Activated CD8-positive, alpha-beta T cell treated with anti-CD3 and anti-CD28 coated beads for 36 hours (primary cell): ENCODE results near the gene RFLNA. TPM values are rescaled to one million over a fixed set of nuclear protein-coding genes. Genes with fewer than 3 reads are reported as not detected.

Experiments used
- ATAC-seq: fragments of 200-7000 bp; cut with Tn5 transposase; one replicate; pipeline ENCODE4 v1.10.0; 2021; ENCODE audit warnings: mild to moderate bottlenecking, moderate library complexity
- CTCF ChIA-PET: fragments of 350-600 bp; sonication (Branson Sonifier 250); formaldehyde crosslinking; loops from one replicate; lab custom pipeline; 2021; ENCODE audit warnings: antibody characterized with exemption; lab: Charles Lee
- POLR2A ChIA-PET: fragments of 350-600 bp; sonication (Branson Sonifier 250); formaldehyde crosslinking; loops from one replicate; lab custom pipeline; 2021; ENCODE audit warnings: antibody characterized with exemption; lab: Charles Lee
- DNase-seq: peaks from one replicate; pipeline ENCODE4 v3.0.0-alpha.2; 2020
- H3K27ac Mint-ChIP-seq: one replicate; pipeline ENCODE4 v1.8.0; 2021; ENCODE audit warnings: mild to moderate bottlenecking, mixed read lengths
- H3K27me3 Mint-ChIP-seq: one replicate; pipeline ENCODE4 v1.8.0; 2021; ENCODE audit warnings: mixed read lengths
- H3K36me3 Mint-ChIP-seq: one replicate; pipeline ENCODE4 v1.8.0; 2021; ENCODE audit warnings: low read depth, mixed read lengths
- H3K4me1 Mint-ChIP-seq: one replicate; pipeline ENCODE4 v1.8.0; 2021; ENCODE audit warnings: low read depth, mixed read lengths
- H3K4me3 Mint-ChIP-seq: one replicate; pipeline ENCODE4 v1.8.0; 2021; ENCODE audit warnings: mild to moderate bottlenecking, moderate library complexity, mixed read lengths
- H3K9me3 Mint-ChIP-seq: one replicate; pipeline ENCODE4 v1.8.0; 2021; ENCODE audit warnings: mixed read lengths
- CTCF ChIP-seq: fragments of 200-600 bp; IDR thresholded peaks from one replicate; pipeline ENCODE4 v1.8.0; 2022; ENCODE audit warnings: antibody characterized with exemption, mild to moderate bottlenecking
- intact Hi-C: fragments of 100-400 bp; cut with micrococcal nuclease; formaldehyde crosslinking; loops from one replicate; pipeline ENCODE4 v1.10.0; 2022
- total RNA-seq, 2 experiments: library from RNA; stranded (reverse); gene quantifications; one replicate each; pipeline ENCODE4 v1.2.3, GENCODE V29; 2021

Gene RFLNA
- total RNA-seq, 2 experiments from 2014 or later, result not detected

DNA sequence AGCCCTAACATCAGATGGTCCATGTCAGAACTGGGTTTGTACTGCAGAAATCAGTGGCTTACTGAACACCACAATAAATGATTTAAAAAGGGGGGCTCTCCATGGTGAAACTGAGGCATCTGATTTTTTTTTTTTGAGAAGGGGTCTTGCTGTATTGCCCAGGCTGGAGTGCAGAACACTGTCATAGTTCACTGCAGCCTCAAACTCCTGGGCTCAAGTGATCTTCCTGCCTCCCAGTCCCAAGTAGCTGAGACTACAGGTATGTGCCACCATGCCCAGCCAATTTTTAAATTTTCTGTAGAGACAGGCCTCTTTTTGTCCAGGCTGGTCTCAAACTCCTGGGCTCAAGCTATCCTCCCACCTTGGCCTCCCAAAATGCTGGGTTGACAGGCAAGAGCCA, 57.4 kb downstream of the RFLNA start:
- no peak for DNase-seq
- H3K9me3 Mint-ChIP-seq, result no peaks in the 10 kb centered on the region
- intact Hi-C loops, result no loop called here
- ATAC-seq, result no peak
- no peaks in the 10 kb centered on the region for H3K4me1 Mint-ChIP-seq
- CTCF ChIA-PET, result interaction anchor here (1.1 to 1.9 kb wide), 3 partner anchors 54 to 420 kb away, joined by 3 to 4 read pairs (median 4); no protein-coding TSS in a partner anchor
- POLR2A ChIA-PET, result interaction anchor here (0.9 kb wide), 1 partner anchor 15 kb away, joined by 3 read pairs; no protein-coding TSS in a partner anchor
- no peak for TF ChIP-seq CTCF
- peaks cover under 1% of the 10 kb centered on the region for H3K36me3 Mint-ChIP-seq
- no peak overlapping the region for H3K27ac Mint-ChIP-seq
- H3K27me3 Mint-ChIP-seq, result no peaks in the 10 kb centered on the region
- H3K4me3 Mint-ChIP-seq, result no peak overlapping the region

DNA sequence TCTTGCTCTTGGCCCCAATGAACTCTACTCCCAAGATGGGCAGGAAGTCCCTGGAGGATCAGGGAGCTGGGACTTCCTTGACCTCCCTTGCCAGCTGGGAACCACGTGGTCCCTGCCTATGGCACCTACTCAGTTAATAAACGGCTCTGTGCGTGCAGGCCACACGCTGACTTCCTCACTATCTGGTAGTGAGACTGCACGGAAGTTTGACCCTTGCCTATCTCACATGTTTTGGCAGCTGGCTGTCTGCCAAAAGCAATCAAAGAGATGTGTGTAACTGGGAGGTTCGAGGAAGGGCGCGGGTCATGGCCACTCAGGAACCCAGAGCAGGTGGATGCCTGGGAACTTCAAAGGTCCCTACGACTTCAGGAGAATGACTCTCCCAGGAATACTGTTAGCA, 57.9 kb downstream of the RFLNA start:
- CTCF ChIA-PET, result interaction anchor here (1.1 to 1.9 kb wide), 3 partner anchors 55 to 419 kb away, joined by 3 to 4 read pairs (median 4); no protein-coding TSS in a partner anchor
- POLR2A ChIA-PET, result no interaction called here
- no peak for TF ChIP-seq CTCF
- Mint-ChIP-seq H3K27ac (no peak overlapping the region), H3K9me3 (no peaks in the 10 kb centered on the region), H3K36me3 (peaks cover 6% of the 10 kb centered on the region), H3K4me3 (no peak overlapping the region), H3K27me3 (no peaks in the 10 kb centered on the region), H3K4me1 (no peaks in the 10 kb centered on the region)
- intact Hi-C loops, result no loop called here
- DNase-seq (no peak), ATAC-seq (no peak)

GRCh38 chr12:124354400-124354799, 59.5 kb downstream of the RFLNA start:
- POLR2A ChIA-PET, result no interaction called here
- H3K4me3 Mint-ChIP-seq, result no peak overlapping the region
- CTCF ChIA-PET, result no interaction called here
- no peak for TF ChIP-seq CTCF
- H3K27ac Mint-ChIP-seq, result no peak overlapping the region
- intact Hi-C loops, result no loop called here
- no peaks in the 10 kb centered on the region for H3K4me1 Mint-ChIP-seq
- no peaks in the 10 kb centered on the region for H3K9me3 Mint-ChIP-seq
- peaks cover 18% of the 10 kb centered on the region for H3K36me3 Mint-ChIP-seq
- H3K27me3 Mint-ChIP-seq, result no peaks in the 10 kb centered on the region
- no peak for DNase-seq
- no peak for ATAC-seq

GRCh38 chr12:124356221-124356620, 61.3 kb downstream of the RFLNA start:
- no peak overlapping the region for H3K27ac Mint-ChIP-seq
- CTCF ChIA-PET, result interaction anchor here (0.7 to 0.9 kb wide), 2 partner anchors 9 to 11 kb away, joined by 3 to 4 read pairs; no protein-coding TSS in a partner anchor

DNA sequence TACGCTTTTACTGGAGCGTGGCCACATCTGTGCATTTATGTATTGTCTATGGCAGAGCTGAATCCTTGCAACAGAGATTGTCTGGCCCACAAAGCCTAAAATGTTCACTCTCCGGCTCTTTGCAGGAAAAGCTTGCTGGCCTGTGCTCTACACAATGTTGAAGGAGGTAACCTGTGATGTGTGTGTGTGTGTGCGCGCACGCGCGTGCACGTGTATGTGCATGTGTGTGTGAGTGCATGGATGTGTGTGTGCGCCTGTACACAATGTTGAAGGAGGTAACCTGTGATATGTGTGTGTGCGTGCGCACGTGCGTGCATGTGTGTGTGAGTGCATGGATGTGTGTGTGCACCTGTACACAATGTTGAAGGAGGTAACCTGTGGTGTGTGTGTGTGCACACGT, 62.7 kb downstream of the RFLNA start:
- Mint-ChIP-seq H3K36me3 (peaks cover 18% of the 10 kb centered on the region), H3K4me3 (no peak overlapping the region), H3K27me3 (no peaks in the 10 kb centered on the region), H3K9me3 (no peaks in the 10 kb centered on the region), H3K27ac (no peak overlapping the region), H3K4me1 (no peaks in the 10 kb centered on the region)
- TF ChIP-seq CTCF, result no peak
- DNase-seq, result no peak
- ChIA-PET POLR2A (no interaction called here), CTCF (no interaction called here)
- ATAC-seq, result no peak
- intact Hi-C loops, result no loop called here

More at GRCh38 chr12:124356221-124356620, 61.3 kb downstream of the RFLNA start:
- POLR2A ChIA-PET, result no interaction called here
- H3K36me3 Mint-ChIP-seq, result peaks cover 18% of the 10 kb centered on the region
- no peak for DNase-seq
- no peaks in the 10 kb centered on the region for H3K4me1 Mint-ChIP-seq
- no peak overlapping the region for H3K4me3 Mint-ChIP-seq
- H3K9me3 Mint-ChIP-seq, result no peaks in the 10 kb centered on the region
- intact Hi-C loops, result no loop called here
- no peak for TF ChIP-seq CTCF
- H3K27me3 Mint-ChIP-seq, result no peaks in the 10 kb centered on the region
- ATAC-seq, result no peak
